Measurements from ENCODE around the gene LTO1. TPM values are rescaled to one million over a fixed set of nuclear protein-coding genes. Genes with fewer than 3 reads are reported as not detected.

The LTO1 gene
- total and polyA plus RNA-seq, 10 of the 15 experiments (the other 5 are each of a cell fraction or from before 2014, with no cell fraction given): 2.6 to 27.5 (median 14.4) TPM

DNA sequence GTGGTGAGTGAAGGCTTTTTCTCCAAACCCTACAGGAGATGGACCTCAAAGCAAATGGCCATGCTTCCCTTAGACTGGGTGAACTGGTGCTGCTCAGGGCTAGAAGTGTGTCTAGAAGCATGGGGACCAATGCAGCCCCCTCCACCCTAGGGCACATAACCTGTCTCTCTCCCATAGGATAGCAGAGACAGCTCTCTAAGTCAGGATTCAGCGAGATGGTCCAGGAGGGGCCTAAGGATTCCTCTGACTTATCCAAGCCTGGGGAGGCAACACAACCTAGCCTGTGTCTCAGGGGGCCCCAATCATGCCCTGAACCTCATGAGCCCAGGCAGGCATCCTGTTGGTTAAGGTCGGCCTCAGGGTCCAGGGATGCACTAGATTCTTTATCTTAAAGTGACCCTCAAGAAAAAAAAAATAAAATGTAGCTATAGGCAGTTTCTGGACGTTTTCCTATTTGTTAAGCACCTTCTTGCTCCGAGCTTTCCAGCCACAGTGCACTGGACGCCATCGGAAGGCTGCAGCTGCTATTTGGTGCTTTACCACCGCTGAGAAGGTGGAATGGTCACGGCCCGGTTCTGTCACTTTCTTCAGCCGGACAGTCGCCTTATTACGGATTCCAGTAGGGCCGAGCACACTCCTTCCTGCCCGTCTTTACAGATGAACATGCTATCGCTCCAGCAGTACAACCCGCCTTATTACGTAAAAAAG is 39.2 kb downstream of the LTO1 start:
- ChIA-PET CTCF (no interaction called here), SMC1A (ENCODE audit: uncharacterized antibody, unreplicated experiment) (no interaction called here), POLR2A (no interaction called here), RAD21 (ENCODE audit: unreplicated experiment) (no interaction called here)
- Histone ChIP-seq H3K79me2 (ENCODE audit: control insufficient read depth, insufficient read depth, low read length) (no peaks in the 10 kb centered on the region), H2AFZ (ENCODE audit: control insufficient read depth, low read depth, low read length) (no peak overlapping the region), H3K4me2 (ENCODE audit: control insufficient read depth, insufficient read depth) (no peak overlapping the region), H3K4me1 (ENCODE audit: control insufficient read depth, insufficient read depth, low read length) (peaks cover 18% of the 10 kb centered on the region), H3K9me3 (replicated peaks; ENCODE audit: control insufficient read depth, insufficient read depth, low read length) (no peaks in the 10 kb centered on the region), H4K20me1 (ENCODE audit: control insufficient read depth, insufficient read depth) (no peaks in the 10 kb centered on the region), H3K4me3 (no peak overlapping the region), H3K9ac (ENCODE audit: control insufficient read depth, insufficient read depth, low read length) (no peak overlapping the region), H3K36me3 (ENCODE audit: control insufficient read depth in 2 of 2, insufficient read depth in 2 of 2, low read length in 1 of 2) (no peaks in the 10 kb centered on the region; a peak in 1 of 4 replicates), H3K27me3 (replicated peaks in 1 of 2; ENCODE audit: control insufficient read depth in 2 of 2, insufficient read depth in 2 of 2, low read length in 1 of 2) (peaks cover 18 to 36% of the 10 kb centered on the region in 2 experiments), H3K27ac (ENCODE audit: control insufficient read depth, insufficient read depth) (no peak overlapping the region)
- no TSS peak for BruUV-seq (replicated peaks)
- FAIRE-seq (no peak), ATAC-seq (no peak), DNase-seq (ENCODE audit: low read depth, low spot score) (no peak)
- intact Hi-C loops (cut with micrococcal nuclease; ENCODE audit: unreplicated experiment): no loop called here
- in situ Hi-C loops (cut with MboI): no loop called here
- 71% methylated on average over 17 of the region's 17 CpGs for WGBS (ENCODE audit: insufficient coverage, insufficient replicate concordance, low lambda C conversion rate, missing lambda C conversion rate)
- no peak for TF ChIP-seq NFIC (IDR thresholded peaks at IDR 0.05; ENCODE audit: low read depth, low read length)
- no peak for TF ChIP-seq RFX5 (IDR thresholded peaks at IDR 0.05; ENCODE audit: low read depth, low read length)
- TF ChIP-seq RCOR1 (conservative IDR thresholded peaks at IDR 0.05; ENCODE audit: low read depth, low read length): no peak
- no peak for TF ChIP-seq SMC3 (IDR thresholded peaks at IDR 0.05; ENCODE audit: borderline replicate concordance, low read length)
- no peak for TF ChIP-seq CUX1 (IDR thresholded peaks at IDR 0.05; ENCODE audit: insufficient replicate concordance, low read depth, low read length)
- TF ChIP-seq POLR2AphosphoS5 (IDR thresholded peaks at IDR 0.05; ENCODE audit: low read length): no peak
- TF ChIP-seq, protein P1, sequence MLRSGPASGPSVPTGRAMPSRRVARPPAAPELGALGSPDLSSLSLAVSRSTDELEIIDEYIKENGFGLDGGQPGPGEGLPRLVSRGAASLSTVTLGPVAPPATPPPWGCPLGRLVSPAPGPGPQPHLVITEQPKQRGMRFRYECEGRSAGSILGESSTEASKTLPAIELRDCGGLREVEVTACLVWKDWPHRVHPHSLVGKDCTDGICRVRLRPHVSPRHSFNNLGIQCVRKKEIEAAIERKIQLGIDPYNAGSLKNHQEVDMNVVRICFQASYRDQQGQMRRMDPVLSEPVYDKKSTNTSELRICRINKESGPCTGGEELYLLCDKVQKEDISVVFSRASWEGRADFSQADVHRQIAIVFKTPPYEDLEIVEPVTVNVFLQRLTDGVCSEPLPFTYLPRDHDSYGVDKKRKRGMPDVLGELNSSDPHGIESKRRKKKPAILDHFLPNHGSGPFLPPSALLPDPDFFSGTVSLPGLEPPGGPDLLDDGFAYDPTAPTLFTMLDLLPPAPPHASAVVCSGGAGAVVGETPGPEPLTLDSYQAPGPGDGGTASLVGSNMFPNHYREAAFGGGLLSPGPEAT (IDR thresholded peaks at IDR 0.05; ENCODE audit: low read depth): no peak
- TF ChIP-seq, protein P2, sequence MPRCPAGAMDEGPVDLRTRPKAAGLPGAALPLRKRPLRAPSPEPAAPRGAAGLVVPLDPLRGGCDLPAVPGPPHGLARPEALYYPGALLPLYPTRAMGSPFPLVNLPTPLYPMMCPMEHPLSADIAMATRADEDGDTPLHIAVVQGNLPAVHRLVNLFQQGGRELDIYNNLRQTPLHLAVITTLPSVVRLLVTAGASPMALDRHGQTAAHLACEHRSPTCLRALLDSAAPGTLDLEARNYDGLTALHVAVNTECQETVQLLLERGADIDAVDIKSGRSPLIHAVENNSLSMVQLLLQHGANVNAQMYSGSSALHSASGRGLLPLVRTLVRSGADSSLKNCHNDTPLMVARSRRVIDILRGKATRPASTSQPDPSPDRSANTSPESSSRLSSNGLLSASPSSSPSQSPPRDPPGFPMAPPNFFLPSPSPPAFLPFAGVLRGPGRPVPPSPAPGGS (IDR thresholded peaks at IDR 0.05; ENCODE audit: borderline replicate concordance, insufficient read depth, low read depth, low read length, poor library complexity, severe bottlenecking): no peak
- TF ChIP-seq EZH2 (IDR thresholded peaks at IDR 0.05; ENCODE audit: borderline replicate concordance, control insufficient read depth, low read depth, low read length): no peak
- TF ChIP-seq YBX1 (IDR thresholded peaks at IDR 0.05): no peak
- TF ChIP-seq TCF7 (IDR thresholded peaks at IDR 0.05; ENCODE audit: borderline replicate concordance): no peak
- TF ChIP-seq POLR2AphosphoS2 (IDR thresholded peaks at IDR 0.05; ENCODE audit: low read depth, low read length): no peak
- no peak for TF ChIP-seq ZNF274 (IDR thresholded peaks at IDR 0.05; ENCODE audit: insufficient read depth, insufficient read length)
- no peak for TF ChIP-seq WRNIP1 (IDR thresholded peaks at IDR 0.05; ENCODE audit: borderline replicate concordance, low read depth, low read length)
- TF ChIP-seq KLF5 (IDR thresholded peaks at IDR 0.05; ENCODE audit: partially characterized antibody): no peak
- TF ChIP-seq CREB1 (IDR thresholded peaks at IDR 0.05; ENCODE audit: low read depth): no peak
